ENCODE data around the gene ANTKMT.

The ANTKMT gene

GRCh38 chr16:764848-765487, 44.0 kb downstream of the ANTKMT start:
- DNase-seq (ENCODE audit: low spot score), result no peak

GRCh38 chr16:765488-765865, 44.5 kb downstream of the ANTKMT start:
- DNase-seq (ENCODE audit: low spot score), result no peak

GRCh38 chr16:766008-766819, 45.3 kb downstream of the ANTKMT start:
- no peak for DNase-seq (ENCODE audit: low spot score)

GRCh38 chr16:766820-767640, 46.1 kb downstream of the ANTKMT start:
- no peak for DNase-seq (ENCODE audit: low spot score)

GRCh38 chr16:767743-768235, 46.8 kb downstream of the ANTKMT start:
- no peak for DNase-seq (ENCODE audit: low spot score)

- no peak for DNase-seq (ENCODE audit: low spot score)
Observed at GRCh38 chr16:768428-768827, 47.5 kb downstream of the ANTKMT start.

GRCh38 chr16:769184-769784, 48.3 kb downstream of the ANTKMT start:
- no peak for DNase-seq (ENCODE audit: low spot score)

GRCh38 chr16:769934-770333, 49.0 kb downstream of the ANTKMT start:
- DNase-seq (ENCODE audit: low spot score), result no peak

GRCh38 chr16:770411-770810, 49.5 kb downstream of the ANTKMT start:
- DNase-seq (ENCODE audit: low spot score), result no peak

Data from globus pallidus (tissue), 1 donor.